Activated T-cell treated with anti-CD3 and anti-CD28 coated beads, Interleukin-2, amount 50 U/mL, for 72 hours (primary cell): Measurements from ENCODE around the gene SOHLH2. TPM values are rescaled to one million over a fixed set of nuclear protein-coding genes. Genes with fewer than 3 reads are reported as not detected.

Experiments
- ATAC-seq, 2 donors: fragments of 150-1000 bp; cut with Tn5 transposase; replicated peaks in 1 of 2; 2 replicates each; pipeline ENCODE4 v1.10.0; 2021; ENCODE audit warnings: moderate library complexity in 2 of 2, mild to moderate bottlenecking in 1 of 2
- DNase-seq, 2 donors: peaks; one replicate each; pipeline ENCODE4 v3.0.0; 2021 to 2022; ENCODE audit warnings: mixed read lengths in 1 of 2
- H3K27ac Mint-ChIP-seq: one replicate; pipeline ENCODE4 v1.8.0; 2022; ENCODE audit warnings: mild to moderate bottlenecking, moderate library complexity, mixed read lengths
- H3K27me3 Mint-ChIP-seq: one replicate; pipeline ENCODE4 v1.8.0; 2022; ENCODE audit warnings: low read depth, mixed read lengths
- H3K36me3 Mint-ChIP-seq, 2 donors: one replicate each; pipeline ENCODE4 v1.8.0; 2022; ENCODE audit warnings: mixed read lengths in 2 of 2, mild to moderate bottlenecking in 1 of 2; ENCODE audit not compliant: insufficient read depth in 2 of 2
- H3K4me1 Mint-ChIP-seq: one replicate; pipeline ENCODE4 v1.8.0; 2022; ENCODE audit warnings: low read depth, mixed read lengths
- H3K4me3 Mint-ChIP-seq, 2 donors: one replicate each; pipeline ENCODE4 v1.8.0; 2022; ENCODE audit warnings: mild to moderate bottlenecking in 2 of 2, mixed read lengths in 2 of 2, moderate library complexity in 2 of 2
- H3K9me3 Mint-ChIP-seq, 2 donors: one replicate each; pipeline ENCODE4 v1.8.0; 2022; ENCODE audit warnings: mixed read lengths in 2 of 2
- total RNA-seq, 2 donors: library from RNA; stranded (reverse); gene quantifications; one replicate each; pipeline ENCODE4 v1.2.3, GENCODE V29; 2022

The SOHLH2 gene
- total RNA-seq, 2 donors from 2014 or later, result not detected

DNA sequence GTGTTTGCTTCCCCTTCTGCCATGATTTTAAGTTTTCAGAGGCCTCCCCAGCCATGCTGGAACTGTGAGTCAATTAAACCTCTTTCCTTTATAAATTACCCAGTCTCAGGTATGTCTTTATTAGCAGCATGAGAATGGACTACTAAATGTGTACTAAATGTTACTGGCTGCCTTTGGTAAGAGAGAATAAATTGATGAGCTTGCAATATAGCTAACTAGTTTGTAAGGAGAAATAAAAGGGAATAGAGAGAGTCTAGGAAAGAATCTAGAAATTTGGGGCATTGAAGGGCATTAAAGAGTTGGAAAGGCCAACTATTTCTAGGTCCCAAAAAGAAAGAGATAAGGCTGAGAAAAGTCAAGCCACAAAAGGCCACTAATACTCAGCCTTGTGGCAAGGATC is 5.5 kb upstream of the SOHLH2 start:
- Mint-ChIP-seq H3K9me3 (peaks cover 1 to 5% of the 10 kb centered on the region in 2 donors), H3K27ac (no peak overlapping the region), H3K4me1 (no peaks in the 10 kb centered on the region), H3K36me3 (peaks cover 0 to 3% of the 10 kb centered on the region in 2 donors), H3K4me3 (no peak overlapping the region), H3K27me3 (no peaks in the 10 kb centered on the region)
- no peak for DNase-seq
- ATAC-seq, result no peak

DNA sequence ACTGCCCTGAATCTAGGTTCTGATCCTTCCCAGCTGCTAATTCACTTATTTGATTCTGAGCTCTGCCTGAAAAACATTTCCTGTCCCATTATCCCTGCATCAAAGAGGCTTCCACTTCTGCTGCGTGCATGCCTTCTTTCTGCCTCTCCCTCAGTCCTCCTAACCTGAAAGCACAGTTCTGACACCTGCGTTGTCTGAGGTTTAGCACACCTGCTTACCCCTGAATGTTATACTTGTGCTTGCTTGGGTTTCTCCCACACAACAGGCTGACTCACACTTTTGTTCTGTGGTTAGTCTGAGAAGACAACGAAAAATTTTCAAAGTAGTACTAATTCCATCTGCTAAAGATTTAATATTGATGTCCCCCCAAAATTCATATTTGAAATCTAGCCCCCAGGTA is 3.1 kb upstream of the SOHLH2 start:
- no peaks in the 10 kb centered on the region for H3K36me3 Mint-ChIP-seq

DNA sequence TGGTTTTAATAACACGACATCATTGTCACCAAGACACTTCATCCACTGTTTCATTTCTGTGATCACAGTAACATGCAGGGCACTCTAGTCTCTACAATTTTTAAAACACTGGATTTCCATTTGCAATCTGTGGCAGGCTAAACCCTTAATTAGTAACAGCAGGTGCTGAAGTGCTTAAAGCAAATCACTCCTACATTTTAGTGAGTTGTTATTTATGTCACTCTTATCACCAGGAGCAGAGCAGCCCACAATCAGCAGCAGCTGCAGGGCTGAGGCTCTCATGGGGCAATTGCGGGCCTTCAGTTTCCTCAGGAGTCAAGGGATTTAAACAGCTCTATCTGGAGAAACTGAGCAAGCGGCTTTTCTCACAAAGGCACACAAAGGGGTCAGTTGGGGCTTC is 1.6 kb downstream of the SOHLH2 start:
- H3K9me3 Mint-ChIP-seq, result peaks cover 3 to 9% of the 10 kb centered on the region in 2 donors
- no peaks in the 10 kb centered on the region for H3K4me1 Mint-ChIP-seq
- DNase-seq, result no peak
- ATAC-seq, result no peak
- H3K4me3 Mint-ChIP-seq, result no peak overlapping the region
- H3K36me3 Mint-ChIP-seq, result no peaks in the 10 kb centered on the region
- H3K27me3 Mint-ChIP-seq, result peaks cover 4% of the 10 kb centered on the region
- H3K27ac Mint-ChIP-seq, result no peak overlapping the region

More for the DNA sequence above, 3.1 kb upstream of the SOHLH2 start:
- Mint-ChIP-seq H3K27ac (no peak overlapping the region), H3K9me3 (peaks cover 0 to 1% of the 10 kb centered on the region in 2 donors), H3K4me1 (no peaks in the 10 kb centered on the region), H3K27me3 (no peaks in the 10 kb centered on the region), H3K4me3 (no peak overlapping the region)
- DNase-seq, result no peak
- no peak for ATAC-seq

DNA sequence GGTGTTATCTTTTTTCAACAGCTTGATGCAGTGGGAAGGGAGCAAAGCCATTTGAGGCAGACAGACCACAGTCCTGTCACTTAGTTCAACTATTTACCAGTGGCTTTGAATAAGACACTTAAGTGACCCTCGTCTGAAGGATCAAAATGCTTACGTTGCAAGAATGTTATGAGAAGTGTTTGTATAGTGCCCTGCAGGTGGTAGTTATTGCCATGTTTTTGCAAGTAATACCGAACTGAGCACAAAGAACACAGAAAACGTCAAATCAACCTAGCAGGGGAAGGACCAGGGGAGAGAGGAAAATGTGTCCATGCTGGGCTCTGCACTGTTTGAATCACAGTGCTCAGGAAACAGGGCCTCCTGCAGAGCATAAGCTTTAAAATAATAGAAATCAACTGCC is 2.8 kb downstream of the SOHLH2 start:
- H3K36me3 Mint-ChIP-seq, result no peaks in the 10 kb centered on the region
- H3K9me3 Mint-ChIP-seq, result peaks cover 3 to 9% of the 10 kb centered on the region in 2 donors
- no peaks in the 10 kb centered on the region for H3K4me1 Mint-ChIP-seq
- H3K27me3 Mint-ChIP-seq, result peaks cover 4% of the 10 kb centered on the region
- H3K4me3 Mint-ChIP-seq, result no peak overlapping the region
- DNase-seq, result no peak
- no peak for ATAC-seq
- no peak overlapping the region for H3K27ac Mint-ChIP-seq

DNA sequence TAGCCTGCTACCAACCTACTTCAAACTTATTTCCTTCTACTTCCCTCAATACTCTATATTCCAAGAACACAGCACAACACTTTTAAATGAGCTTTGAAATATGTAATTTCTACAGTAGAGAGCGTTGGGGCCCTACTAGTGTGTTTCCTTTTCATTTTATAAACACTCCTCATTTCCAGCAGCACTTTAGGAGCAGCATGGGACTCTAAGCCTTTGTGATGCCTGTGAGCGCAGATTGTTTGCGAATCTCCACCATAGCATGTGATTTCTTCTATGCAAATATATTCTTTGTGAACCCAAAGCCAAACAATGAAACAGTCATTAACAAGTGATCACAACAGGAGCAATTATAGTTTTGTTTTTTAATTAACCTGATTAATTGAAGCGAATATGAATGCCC is 3.6 kb downstream of the SOHLH2 start:
- ATAC-seq (no peak), DNase-seq (no peak)
- no peaks in the 10 kb centered on the region for H3K36me3 Mint-ChIP-seq
- H3K4me3 Mint-ChIP-seq, result no peak overlapping the region
- H3K9me3 Mint-ChIP-seq, result peaks cover 3 to 9% of the 10 kb centered on the region in 2 donors
- no peaks in the 10 kb centered on the region for H3K4me1 Mint-ChIP-seq
- peaks cover 4% of the 10 kb centered on the region for H3K27me3 Mint-ChIP-seq
- no peak overlapping the region for H3K27ac Mint-ChIP-seq

DNA sequence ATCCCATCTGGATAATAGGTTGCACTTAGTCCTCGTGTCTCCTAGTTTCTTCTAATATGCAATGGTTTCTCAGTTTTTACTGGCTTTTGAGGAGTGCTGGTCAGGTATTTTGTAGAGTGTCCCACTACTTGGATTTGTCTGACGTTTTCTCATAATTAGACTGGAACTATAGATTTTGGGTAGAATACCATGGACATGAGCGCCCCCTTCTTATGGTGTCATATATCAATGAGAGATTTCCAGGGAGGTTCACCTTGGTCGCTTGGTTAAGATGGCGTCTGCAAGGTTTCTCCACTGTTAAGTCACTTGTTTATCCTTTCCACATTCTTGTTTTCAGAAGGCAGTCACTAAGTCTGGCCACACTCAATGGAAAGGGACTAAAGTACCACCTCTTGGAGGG is 6.7 kb downstream of the SOHLH2 start:
- Mint-ChIP-seq H3K4me1 (no peaks in the 10 kb centered on the region), H3K4me3 (no peak overlapping the region), H3K27ac (no peak overlapping the region), H3K36me3 (no peaks in the 10 kb centered on the region), H3K9me3 (peaks cover 3 to 8% of the 10 kb centered on the region in 2 donors), H3K27me3 (peaks cover 4% of the 10 kb centered on the region)
- ATAC-seq, result no peak
- DNase-seq, result no peak

DNA sequence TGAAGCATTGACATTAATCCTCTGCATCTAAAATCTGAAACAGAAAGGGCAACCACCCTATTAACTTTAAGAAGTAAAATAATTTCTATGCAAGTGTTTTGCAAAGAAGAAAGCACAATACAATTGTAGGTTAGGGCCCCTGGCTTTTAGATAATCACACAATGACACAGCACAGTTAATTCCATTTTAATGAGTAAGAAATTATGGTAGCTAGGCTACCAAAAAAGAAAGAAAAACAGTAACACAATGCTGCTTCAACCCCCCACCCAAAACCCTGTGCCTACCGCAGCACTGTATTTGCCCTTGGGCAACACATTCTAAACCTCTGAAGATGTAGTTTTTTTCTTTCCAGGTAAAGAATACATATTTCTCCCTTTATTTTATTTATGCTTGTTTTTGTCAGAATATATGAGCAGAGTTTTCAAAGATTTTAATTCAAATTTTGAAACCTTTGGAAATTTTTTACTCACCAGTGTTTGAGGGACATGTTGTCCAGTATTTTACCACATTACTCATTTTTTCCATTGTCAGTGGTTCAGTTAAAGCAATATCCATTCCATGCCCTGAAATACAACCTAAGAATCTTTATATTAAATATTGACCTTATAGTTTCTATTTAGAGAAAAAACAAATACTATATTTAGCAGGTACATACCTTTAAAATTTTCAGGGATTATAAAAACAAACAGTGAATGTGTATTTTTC is 21.1 kb downstream of the SOHLH2 start:
- no peak for DNase-seq
- no peaks in the 10 kb centered on the region for H3K36me3 Mint-ChIP-seq
- peaks cover 0 to 4% of the 10 kb centered on the region in 2 donors for H3K9me3 Mint-ChIP-seq
- no peaks in the 10 kb centered on the region for H3K4me1 Mint-ChIP-seq
- ATAC-seq, result no peak
- H3K4me3 Mint-ChIP-seq, result no peak overlapping the region
- no peak overlapping the region for H3K27ac Mint-ChIP-seq
- H3K27me3 Mint-ChIP-seq, result no peaks in the 10 kb centered on the region

DNA sequence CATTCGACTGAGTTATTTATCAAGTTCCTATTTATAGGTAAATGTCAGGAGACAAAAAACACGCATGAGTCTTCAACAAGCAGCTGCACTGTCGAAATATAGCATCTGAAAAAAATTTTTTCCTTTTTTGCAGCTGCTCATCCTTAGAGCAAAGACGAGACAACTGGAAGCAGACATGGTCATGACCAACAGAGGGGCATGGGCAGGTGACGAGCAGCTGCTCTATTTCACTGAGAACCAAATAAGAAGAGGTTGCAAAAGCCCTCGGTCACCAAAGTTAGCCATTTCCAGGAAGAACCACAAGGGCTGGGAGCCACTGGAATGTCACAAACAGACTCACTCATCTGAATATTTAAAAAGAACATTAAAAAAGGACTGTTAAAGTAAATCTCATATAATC is 22.2 kb downstream of the SOHLH2 start:
- Mint-ChIP-seq H3K4me1 (no peaks in the 10 kb centered on the region), H3K4me3 (no peak overlapping the region), H3K9me3 (peaks cover 0 to 4% of the 10 kb centered on the region in 2 donors), H3K27me3 (no peaks in the 10 kb centered on the region), H3K36me3 (no peaks in the 10 kb centered on the region), H3K27ac (no peak overlapping the region)
- no peak for DNase-seq
- no peak for ATAC-seq

DNA sequence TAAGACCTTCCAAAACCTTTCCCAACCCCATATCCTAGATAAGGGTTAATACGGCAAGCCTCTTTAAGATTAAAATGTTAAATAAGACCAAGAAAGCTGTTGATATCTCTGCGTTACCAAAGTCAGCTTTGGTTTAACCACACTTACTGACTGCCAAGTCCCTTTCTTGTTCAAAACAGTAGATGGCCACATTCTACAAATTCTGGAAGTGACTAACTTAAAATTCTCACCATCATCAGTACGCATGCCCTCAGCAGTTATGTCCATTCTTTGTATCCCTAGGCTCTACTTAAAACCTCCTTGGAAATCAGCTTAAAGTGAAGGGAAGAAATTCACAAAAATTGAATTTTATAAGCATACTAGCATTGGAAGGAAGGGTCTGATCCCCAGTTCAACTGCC is 23.6 kb downstream of the SOHLH2 start:
- Mint-ChIP-seq H3K4me1 (no peaks in the 10 kb centered on the region), H3K36me3 (no peaks in the 10 kb centered on the region), H3K4me3 (no peak overlapping the region), H3K9me3 (peaks cover 2 to 5% of the 10 kb centered on the region in 2 donors), H3K27ac (no peak overlapping the region), H3K27me3 (no peaks in the 10 kb centered on the region)
- no peak for DNase-seq
- no peak for ATAC-seq

DNA sequence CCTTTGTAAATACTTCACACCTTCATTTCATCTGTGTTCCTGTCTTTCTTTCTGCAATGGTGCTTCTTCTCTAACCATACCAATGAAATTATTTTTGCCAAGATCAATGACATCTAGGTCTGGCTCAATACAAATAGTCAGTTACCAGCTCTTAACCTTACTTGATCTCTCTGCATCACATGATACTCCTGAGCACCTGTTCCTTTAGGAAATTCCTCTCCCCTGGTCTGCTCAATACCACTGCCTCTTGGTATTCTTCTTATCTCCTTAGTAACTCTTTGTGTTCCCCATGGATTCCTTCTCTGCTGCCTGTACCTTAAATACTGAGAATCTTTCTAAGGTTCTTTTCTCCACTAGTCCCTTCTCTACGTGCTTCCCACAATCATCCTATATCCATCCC is 25.9 kb downstream of the SOHLH2 start:
- Mint-ChIP-seq H3K4me1 (no peaks in the 10 kb centered on the region), H3K36me3 (no peaks in the 10 kb centered on the region), H3K27me3 (no peaks in the 10 kb centered on the region), H3K4me3 (no peak overlapping the region), H3K9me3 (peaks cover 2 to 5% of the 10 kb centered on the region in 2 donors), H3K27ac (no peak overlapping the region)
- DNase-seq (no peak), ATAC-seq (no peak)

DNA sequence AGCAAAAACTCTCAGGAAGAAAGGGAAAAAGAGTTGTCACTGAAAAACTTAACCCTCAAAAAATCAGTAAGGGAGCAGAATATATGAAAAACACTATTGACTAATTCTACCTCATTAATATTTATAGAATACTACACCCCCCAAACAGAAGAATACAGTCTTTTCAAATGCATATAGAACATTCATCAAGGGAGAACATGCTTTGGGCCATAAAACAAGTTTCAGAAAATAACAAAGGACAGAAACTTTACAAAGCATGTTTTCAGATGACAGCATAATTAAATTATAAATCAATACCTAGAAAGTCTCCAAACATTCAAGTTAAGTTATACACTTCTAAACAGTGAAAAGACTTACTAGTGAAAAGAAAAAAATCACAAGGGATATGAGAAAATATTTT is 30.5 kb downstream of the SOHLH2 start:
- Mint-ChIP-seq H3K27ac (no peak overlapping the region), H3K27me3 (no peaks in the 10 kb centered on the region), H3K36me3 (no peaks in the 10 kb centered on the region), H3K4me1 (no peaks in the 10 kb centered on the region), H3K4me3 (no peak overlapping the region), H3K9me3 (peaks cover 2 to 4% of the 10 kb centered on the region in 2 donors)
- DNase-seq (no peak), ATAC-seq (no peak)

DNA sequence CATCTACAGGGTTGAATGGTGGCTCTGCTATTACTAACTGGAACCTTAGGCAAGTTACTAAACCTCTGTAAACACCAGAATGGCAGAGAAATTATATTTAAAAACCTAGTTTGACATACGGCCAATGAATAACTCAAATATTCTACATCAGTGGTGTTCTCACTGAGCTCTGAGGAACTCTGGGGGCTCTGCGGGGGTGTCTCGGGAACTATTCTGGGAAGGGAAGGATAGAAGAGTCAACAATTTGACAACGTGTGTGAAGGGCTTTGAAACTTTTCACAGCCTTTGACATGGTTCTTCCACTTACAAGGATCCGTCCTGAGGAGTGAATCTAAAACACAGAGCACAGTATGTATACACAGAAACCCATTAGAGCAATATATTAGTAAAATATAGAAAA is 38.7 kb downstream of the SOHLH2 start:
- no peaks in the 10 kb centered on the region for H3K4me1 Mint-ChIP-seq
- ATAC-seq, result no peak
- no peak for DNase-seq
- H3K36me3 Mint-ChIP-seq, result no peaks in the 10 kb centered on the region
- H3K27ac Mint-ChIP-seq, result no peak overlapping the region
- H3K9me3 Mint-ChIP-seq, result peaks cover 1 to 2% of the 10 kb centered on the region in 2 donors
- no peaks in the 10 kb centered on the region for H3K27me3 Mint-ChIP-seq
- H3K4me3 Mint-ChIP-seq, result no peak overlapping the region

DNA sequence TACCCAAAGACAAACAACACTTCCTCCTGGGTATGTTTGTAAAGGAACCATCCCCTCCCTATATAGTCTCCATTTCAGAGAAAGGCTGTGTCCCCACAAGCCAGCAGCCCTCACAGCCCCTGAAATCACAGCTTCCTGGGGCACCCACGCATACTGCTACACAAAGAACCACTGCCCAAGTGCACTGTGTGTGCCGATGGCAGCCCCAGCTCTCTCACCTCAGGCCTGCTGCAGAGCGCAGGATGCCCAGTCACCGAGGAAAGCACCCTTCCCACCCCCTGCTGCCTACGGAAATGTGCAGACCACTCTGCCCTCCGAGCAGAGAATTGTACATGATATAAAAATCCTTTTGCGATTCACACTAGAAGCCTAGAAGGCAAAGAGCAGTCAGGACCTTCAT is 39.4 kb downstream of the SOHLH2 start:
- no peaks in the 10 kb centered on the region for H3K4me1 Mint-ChIP-seq
- DNase-seq, result no peak
- H3K27ac Mint-ChIP-seq, result no peak overlapping the region
- no peak overlapping the region for H3K4me3 Mint-ChIP-seq
- no peak for ATAC-seq
- peaks cover 1 to 2% of the 10 kb centered on the region in 2 donors for H3K9me3 Mint-ChIP-seq
- no peaks in the 10 kb centered on the region for H3K36me3 Mint-ChIP-seq
- H3K27me3 Mint-ChIP-seq, result no peaks in the 10 kb centered on the region
